GM21390 (cell line): ENCODE measurements around the gene PTPRN2.
"Not testable (repeated sequence)": the region's sequence is repeated elsewhere in the genome, so short reads cannot be mapped to it uniquely, and the experiment has no call there.

Source experiments
- ATAC-seq: cut with Tn5 transposase; IDR thresholded peaks from one replicate; pipeline ENCODE4 v1.9.1; 2021; ENCODE audit not compliant: unreplicated experiment

The PTPRN2 gene

GRCh38 chr7:158315326-158315725, 272.3 kb downstream of the PTPRN2 start:
- ATAC-seq, result no peak

DNA sequence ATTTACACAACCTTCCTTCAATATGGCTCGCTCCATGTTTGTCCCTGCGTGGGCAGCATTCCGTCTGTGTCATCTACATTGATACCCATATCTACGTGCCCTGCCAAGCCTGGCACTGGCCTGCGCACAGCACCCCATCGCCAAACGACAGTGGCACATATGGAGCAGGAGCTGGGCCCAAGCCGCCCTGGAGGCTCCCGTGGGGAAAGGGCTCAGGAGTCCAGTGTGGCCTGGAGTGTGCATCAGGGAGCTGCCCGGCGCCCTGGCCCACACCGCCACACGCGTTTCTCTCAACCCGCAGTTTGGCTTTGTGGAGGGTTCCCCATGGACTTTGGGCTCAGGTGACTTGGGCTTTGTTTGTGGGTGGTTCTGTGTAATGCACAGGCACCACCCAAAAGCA, 273.2 kb downstream of the PTPRN2 start:
- no peak for ATAC-seq

GRCh38 chr7:158313931-158314330, 273.7 kb downstream of the PTPRN2 start:
- no peak for ATAC-seq

DNA sequence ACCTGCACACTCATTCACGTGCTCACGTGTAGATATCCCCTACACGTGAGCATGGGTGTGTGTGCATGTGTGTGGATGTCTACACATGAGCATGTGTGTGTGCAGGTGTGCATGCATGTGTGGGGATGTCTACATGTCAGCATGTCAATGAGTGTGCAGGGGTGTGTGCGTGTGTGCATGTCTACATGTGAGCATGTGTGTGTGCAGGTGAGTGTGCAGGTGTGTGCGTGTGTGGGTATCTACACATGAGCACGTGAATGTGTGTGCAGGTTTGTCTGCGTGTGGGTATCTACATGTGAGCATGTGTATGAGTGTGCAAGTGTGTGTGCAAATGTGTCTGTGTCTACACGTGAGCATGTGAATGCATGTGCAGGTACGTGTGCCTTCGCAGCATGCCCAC, 274.8 kb downstream of the PTPRN2 start:
- ATAC-seq, result no peak

DNA sequence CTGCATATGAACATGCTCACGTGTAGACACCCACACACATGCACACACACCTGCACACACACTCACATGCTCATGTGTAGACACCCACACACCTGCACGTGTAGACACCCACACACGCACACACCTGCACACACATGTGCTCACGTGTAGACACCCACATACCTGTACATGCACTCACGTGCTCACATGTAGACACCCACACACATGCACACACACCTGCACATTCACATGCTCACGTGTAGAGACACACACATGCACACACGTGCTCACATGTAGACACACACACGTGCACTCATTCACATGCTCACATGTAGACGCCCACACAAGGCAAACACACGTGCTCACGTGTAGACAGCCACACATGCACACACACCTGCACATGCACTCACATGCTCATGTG, 275.8 kb downstream of the PTPRN2 start:
- no peak for ATAC-seq

DNA sequence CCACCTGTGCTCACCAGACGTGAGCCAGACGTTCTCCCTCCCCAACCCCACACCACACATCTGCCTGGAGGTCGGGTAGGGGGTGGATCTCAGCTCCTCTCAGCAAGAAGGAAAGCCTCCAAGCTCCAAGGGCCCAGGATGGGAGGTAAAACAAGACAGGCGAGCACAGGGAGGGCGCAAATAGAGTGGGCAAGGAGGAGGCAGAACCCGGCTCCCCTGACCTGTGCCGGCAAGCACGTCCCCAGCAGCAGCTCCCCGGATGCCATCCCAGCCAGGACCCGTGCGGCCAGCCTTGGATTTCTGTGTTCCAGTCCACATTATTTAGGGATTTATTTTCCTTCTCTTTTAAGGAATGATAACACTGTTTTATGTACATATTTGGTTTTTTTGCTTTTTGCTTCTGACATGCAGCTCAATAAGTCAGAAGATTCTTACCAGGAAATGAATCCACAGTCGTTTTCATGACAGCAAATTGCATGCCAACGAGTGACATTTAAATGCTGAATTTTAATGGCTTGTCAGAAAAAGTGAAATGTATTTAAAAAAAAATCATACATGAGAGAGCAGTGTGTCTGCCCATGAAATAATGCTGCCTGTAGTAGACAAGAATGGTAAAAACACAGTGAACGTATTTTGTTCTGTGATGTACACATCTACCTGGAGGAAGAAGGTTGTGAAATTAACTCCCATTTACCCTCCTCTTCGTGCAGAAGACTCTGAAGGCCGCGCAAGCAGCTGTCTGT, 276.5 kb downstream of the PTPRN2 start:
- no peak for ATAC-seq

- no peak for ATAC-seq
These were observed 277.5 kb downstream of the PTPRN2 start for GRCh38 chr7:158309868-158310763.

- ATAC-seq, result no peak
These were observed 279.6 kb downstream of the PTPRN2 start for GRCh38 chr7:158308001-158308400.

DNA sequence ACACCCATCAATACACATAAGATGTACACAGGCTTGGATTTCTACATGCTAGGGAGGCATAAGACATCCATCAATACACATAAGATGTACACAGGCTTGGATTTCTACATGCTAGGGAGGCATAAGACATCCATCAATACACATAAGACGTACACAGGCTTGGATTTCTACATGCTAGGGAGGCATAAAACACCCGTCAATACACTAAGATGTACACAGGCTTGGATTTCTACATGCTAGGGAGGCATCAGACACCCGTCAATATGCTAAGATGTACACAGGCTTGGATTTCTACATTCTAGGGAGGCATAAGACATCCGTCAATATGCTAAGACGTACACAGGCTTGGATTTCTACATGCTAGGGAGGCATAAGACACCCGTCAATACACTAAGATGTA, 283.6 kb downstream of the PTPRN2 start:
- ATAC-seq, result not testable (repeated sequence)

GRCh38 chr7:158303121-158303520, 284.5 kb downstream of the PTPRN2 start:
- ATAC-seq, result no peak

- no peak for ATAC-seq
These were observed 285.2 kb downstream of the PTPRN2 start for GRCh38 chr7:158302274-158303070.

DNA sequence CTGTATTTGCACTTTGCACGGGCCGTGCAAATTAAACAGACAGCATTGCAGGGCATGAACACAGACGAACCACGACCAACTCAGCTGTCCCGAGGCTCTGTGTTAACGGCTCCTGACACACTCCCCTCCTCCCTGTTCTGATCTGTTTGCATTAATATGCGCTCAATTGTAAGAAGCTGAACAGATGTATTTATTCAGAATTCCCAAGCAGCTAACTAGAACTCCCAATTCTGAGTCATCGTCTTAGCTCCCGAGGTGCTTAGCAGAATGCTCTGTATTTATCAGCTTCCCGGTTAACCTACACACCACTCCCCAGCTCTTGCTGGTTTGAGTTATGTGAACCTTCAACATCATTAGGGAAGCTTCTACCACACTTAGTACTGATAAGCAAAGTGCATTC, 286.4 kb downstream of the PTPRN2 start:
- no peak for ATAC-seq

- ATAC-seq, result no peak
These were observed 287.2 kb downstream of the PTPRN2 start for GRCh38 chr7:158300427-158300826.

DNA sequence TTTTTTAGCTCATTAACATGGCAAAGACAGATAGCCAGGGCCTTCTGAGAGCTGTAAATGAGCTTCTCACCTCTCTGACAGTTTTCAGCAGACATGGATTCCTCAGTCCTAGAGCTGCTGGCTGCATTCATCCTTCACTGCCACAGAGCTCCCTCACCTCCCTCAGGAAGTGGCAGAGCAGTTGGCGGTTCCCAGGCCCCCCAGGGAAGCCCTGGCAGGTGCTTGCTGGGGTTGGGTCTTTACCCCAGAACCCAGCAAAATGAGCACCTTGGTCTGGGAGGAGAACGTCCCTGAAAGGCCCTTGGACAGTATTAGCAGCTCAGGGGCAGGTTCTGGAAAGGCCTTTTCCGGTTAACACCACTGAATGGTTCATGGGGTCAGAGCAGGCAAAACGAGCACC, 288.0 kb downstream of the PTPRN2 start:
- no peak for ATAC-seq

DNA sequence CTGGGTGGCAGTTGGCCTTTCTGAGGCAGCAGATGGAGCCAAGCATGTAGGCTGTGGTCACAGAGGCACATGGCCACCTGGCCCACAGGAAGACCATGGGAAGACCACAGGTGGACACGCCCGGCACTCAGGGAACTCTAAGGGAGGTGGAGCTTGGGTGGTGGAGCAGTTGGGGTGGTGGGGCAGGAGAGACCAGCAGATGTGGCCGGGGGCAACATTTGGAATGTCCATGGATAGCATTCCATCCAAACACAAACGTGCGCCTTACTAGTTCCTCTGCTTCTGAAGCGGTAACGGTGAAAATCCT, 290.9 kb downstream of the PTPRN2 start:
- ATAC-seq, result no peak

DNA sequence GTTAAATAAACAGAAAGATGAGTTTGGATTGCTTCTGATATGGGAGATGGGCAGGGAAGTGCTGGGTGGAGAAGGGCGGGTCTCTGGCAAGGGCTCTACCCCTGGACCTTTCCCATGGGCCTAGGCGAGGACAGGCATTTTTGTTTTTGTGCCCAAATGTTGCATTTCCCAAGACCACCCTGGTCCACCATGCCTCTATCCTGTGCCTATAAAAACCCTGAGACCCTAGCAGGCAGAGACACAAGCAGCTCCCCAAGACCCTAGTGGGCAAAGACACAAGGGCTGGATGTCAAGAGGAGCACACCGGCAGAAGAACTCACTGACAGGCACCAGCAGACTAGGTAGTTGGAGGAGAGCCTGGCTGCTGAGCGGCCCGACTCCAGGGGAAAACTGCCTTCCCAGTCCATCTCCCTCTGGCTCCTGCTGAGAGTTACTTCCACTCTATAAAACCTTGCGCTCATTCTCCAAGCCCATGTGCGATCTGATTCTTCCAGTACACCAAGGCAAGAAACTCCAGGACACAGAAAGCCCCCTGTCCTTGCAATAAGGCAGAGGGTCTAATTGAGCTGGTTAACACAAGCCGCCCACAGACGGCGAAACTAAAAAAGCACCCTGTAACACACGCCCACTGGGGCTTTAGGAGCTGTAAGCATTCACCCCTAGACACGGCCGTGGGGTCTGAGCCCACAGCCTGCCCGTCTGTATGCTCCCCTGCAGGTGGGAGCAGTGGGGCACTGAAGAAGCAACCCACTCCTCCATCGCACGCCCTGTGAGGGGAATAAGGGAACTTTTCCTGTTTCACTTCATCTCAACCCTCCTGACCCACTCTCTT, 291.4 kb downstream of the PTPRN2 start:
- ATAC-seq, result no peak

GRCh38 chr7:158294468-158295215, 293.0 kb downstream of the PTPRN2 start:
- not testable (repeated sequence) for ATAC-seq

- no peak for ATAC-seq
These were observed 294.7 kb downstream of the PTPRN2 start for GRCh38 chr7:158292948-158293347.

- ATAC-seq, result no peak
These were observed 295.6 kb downstream of the PTPRN2 start for GRCh38 chr7:158291998-158292397.
